ENCODE data around the gene DMD.

- TF ChIP-seq RXRA (IDR thresholded peaks at IDR 0.05; ENCODE audit: insufficient read depth, low read depth, low read length) (no peak), JUND (IDR thresholded peaks at IDR 0.05; ENCODE audit: low read length) (no peak), CTCF (IDR thresholded peaks at IDR 0.05; ENCODE audit: control extremely low read depth in 1 of 3, insufficient read depth in 1 of 3, low read depth in 1 of 3, low read length in 3 of 3) (no peak), USF2 (IDR thresholded peaks at IDR 0.05; ENCODE audit: low read length) (no peak), POLR2A (IDR thresholded peaks at IDR 0.05; ENCODE audit: control extremely low read depth in 1 of 2, low read depth in 2 of 2, low read length in 2 of 2) (no peak), EZH2 (IDR thresholded peaks at IDR 0.05; ENCODE audit: low read depth, low read length, severe bottlenecking) (no peak), KDM5A (IDR thresholded peaks at IDR 0.05; ENCODE audit: low read length) (no peak), RAD21 (IDR thresholded peaks at IDR 0.05 in 1 of 2, conservative IDR thresholded peaks at IDR 0.05 in 1 of 2; ENCODE audit: low read depth in 2 of 2, low read length in 2 of 2) (no peak), SP1 (IDR thresholded peaks at IDR 0.05; ENCODE audit: low read depth, low read length) (no peak), CREB1 (IDR thresholded peaks at IDR 0.05) (no peak), TEAD4 (IDR thresholded peaks at IDR 0.05; ENCODE audit: low read depth, low read length) (no peak), SRF (IDR thresholded peaks at IDR 0.05; ENCODE audit: low read depth, low read length) (no peak), BACH1 (IDR thresholded peaks at IDR 0.05; ENCODE audit: low read length) (no peak), FOSL1 (IDR thresholded peaks at IDR 0.05; ENCODE audit: insufficient read depth, low read depth, low read length) (no peak)
Observed at GRCh38 chrX:31555506-31555905, 1655.8 kb downstream of the DMD start.

Data from H1 (cell line).